CD14-positive monocyte (primary cell): Measurements from ENCODE around the gene MGAT5. TPM values are rescaled to one million over a fixed set of nuclear protein-coding genes. Genes with fewer than 3 reads are reported as not detected.
A peak's percentile ranks its signal among the peaks of the same experiment; 100 is the strongest.

Experiments used
- DNase-seq, 3 donors: peaks; one replicate each; pipeline ENCODE4 v3.0.0-alpha.2; 2011 to 2022
- H2AFZ ChIP-seq: 2 replicates; pipeline ENCODE4 v1.6.0; 2012; ENCODE audit warnings: mild to moderate bottlenecking, low read depth, low read length, inconsistent platforms; ENCODE audit not compliant: insufficient read depth, poor library complexity, severe bottlenecking
- H3K27ac ChIP-seq, 2 donors: 1 replicate in 1 of 2; 2 replicates in 1 of 2; pipeline ENCODE4 v1.5.1; 2012 to 2013; ENCODE audit warnings: low read length in 2 of 2, control low read depth in 1 of 2, inconsistent platforms in 1 of 2, low read depth in 1 of 2, mild to moderate bottlenecking in 1 of 2
- H3K27me3 ChIP-seq, 2 donors: one replicate each; pipeline versions ENCODE4 v1.6.0 to v1.6.1; 2011 to 2013; ENCODE audit warnings: low read length in 2 of 2; ENCODE audit not compliant: control insufficient read depth in 2 of 2, insufficient read depth in 2 of 2
- H3K36me3 ChIP-seq, 2 donors: replicated peaks in 1 of 2; 1 replicate in 1 of 2; 2 replicates in 1 of 2; pipeline versions ENCODE4 v1.5.1 to v1.6.1; 2012 to 2013; ENCODE audit warnings: low read length in 2 of 2, control low read depth in 1 of 2, inconsistent platforms in 1 of 2, mild to moderate bottlenecking in 1 of 2; ENCODE audit not compliant: insufficient read depth in 2 of 2, control insufficient read depth in 1 of 2
- H3K4me1 ChIP-seq, 2 donors: 1 replicate in 1 of 2; 2 replicates in 1 of 2; pipeline versions ENCODE4 v1.5.1 to v1.6.1; 2012 to 2013; ENCODE audit warnings: low read length in 2 of 2, control low read depth in 1 of 2, inconsistent platforms in 1 of 2, mild to moderate bottlenecking in 1 of 2, moderate library complexity in 1 of 2; ENCODE audit not compliant: insufficient read depth in 2 of 2, control insufficient read depth in 1 of 2
- H3K4me2 ChIP-seq: replicated peaks from 2 replicates; pipeline ENCODE3; 2012; ENCODE audit warnings: low read length, moderate library complexity, mild to moderate bottlenecking; ENCODE audit not compliant: poor library complexity, severe bottlenecking; ENCODE audit errors: extremely low read depth
- H3K4me3 ChIP-seq, 3 experiments: fragments of 200-600 bp in 1 of 3; sonication (generic) in 1 of 3; replicated peaks in 1 of 3; 1 replicate in 2 of 3; 2 replicates in 1 of 3; pipeline ENCODE4 v1.5.1; 2011 to 2013; ENCODE audit warnings: low read length in 3 of 3, mild to moderate bottlenecking in 3 of 3, control low read depth in 2 of 3, low read depth in 2 of 3, inconsistent platforms in 1 of 3, moderate library complexity in 1 of 3
- H3K79me2 ChIP-seq: 2 replicates; pipeline ENCODE4 v1.6.0; 2012; ENCODE audit warnings: mild to moderate bottlenecking, control low read depth, inconsistent platforms, low read length, moderate library complexity; ENCODE audit not compliant: insufficient read depth
- H3K9ac ChIP-seq: 2 replicates; pipeline ENCODE4 v1.6.0; 2017; ENCODE audit warnings: low read length, mild to moderate bottlenecking; ENCODE audit not compliant: insufficient read depth, poor library complexity, severe bottlenecking
- H3K9me3 ChIP-seq, 2 donors: replicated peaks in 1 of 2; 1 replicate in 1 of 2; 2 replicates in 1 of 2; pipeline versions ENCODE4 v1.5.1 to v1.6.1; 2012 to 2013; ENCODE audit warnings: low read length in 2 of 2, control low read depth in 1 of 2; ENCODE audit not compliant: control insufficient read depth in 1 of 2, insufficient read depth in 1 of 2
- H4K20me1 ChIP-seq: 2 replicates; pipeline ENCODE4 v1.6.0; 2012; ENCODE audit warnings: mild to moderate bottlenecking, low read length, control low read depth, moderate library complexity; ENCODE audit not compliant: insufficient read depth
- H3K27ac Mint-ChIP-seq, 7 donors: one replicate each; pipeline ENCODE4 v1.8.0; 2020; ENCODE audit warnings: mild to moderate bottlenecking in 7 of 7, mixed read lengths in 7 of 7, moderate library complexity in 6 of 7, inconsistent platforms in 2 of 7
- H3K27me3 Mint-ChIP-seq, 3 donors: one replicate each; pipeline ENCODE4 v1.8.0; 2021 to 2022; ENCODE audit warnings: low read depth in 3 of 3, mild to moderate bottlenecking in 3 of 3, mixed read lengths in 3 of 3, moderate library complexity in 3 of 3, inconsistent platforms in 1 of 3
- H3K36me3 Mint-ChIP-seq, 2 donors: one replicate each; pipeline ENCODE4 v1.8.0; 2020; ENCODE audit warnings: mixed read lengths in 2 of 2, inconsistent platforms in 1 of 2, mild to moderate bottlenecking in 1 of 2
- H3K4me1 Mint-ChIP-seq: one replicate; pipeline ENCODE4 v1.8.0; 2020; ENCODE audit warnings: mild to moderate bottlenecking, mixed read lengths
- H3K4me3 Mint-ChIP-seq, 2 donors: one replicate each; pipeline ENCODE4 v1.8.0; 2020; ENCODE audit warnings: mild to moderate bottlenecking in 2 of 2, mixed read lengths in 2 of 2, moderate library complexity in 1 of 2
- H3K9me3 Mint-ChIP-seq, 7 donors: one replicate each; pipeline ENCODE4 v1.8.0; 2020 to 2022; ENCODE audit warnings: mixed read lengths in 7 of 7, mild to moderate bottlenecking in 6 of 7, moderate library complexity in 6 of 7, inconsistent platforms in 2 of 7
- CTCF ChIP-seq: fragments of 200-600 bp; IDR thresholded peaks from one replicate; pipeline ENCODE4 v1.8.0; 2022; ENCODE audit warnings: antibody characterized with exemption, mild to moderate bottlenecking
- WGBS: methylation state at CpG from one replicate; pipeline ENCODE4 v1.1.5; 2013; ENCODE audit warnings: missing lambda C conversion rate; ENCODE audit not compliant: insufficient coverage; 5-methylcytosine and 5-hydroxymethylcytosine counted together
- intact Hi-C, 2 donors: fragments of 100-400 bp; cut with micrococcal nuclease; formaldehyde crosslinking; loops; one replicate each; pipeline versions ENCODE4 v1.15.0 to v1.15.1; 2023
- polyA plus RNA-seq, 3 donors: library from polyadenylated mRNA; depleted of rRNA in 1 of 3; unstranded in 2 of 3; stranded (reverse) in 1 of 3; fragments of 300-500 nt in 2 of 3; fragments of >200 nt in 1 of 3; fragmentation: Illumina TruSeq in 2 of 3; gene quantifications; 1 replicate in 2 of 3; 2 replicates in 1 of 3; pipeline ENCODE4 v1.2.3, GENCODE V29; 2012 to 2021

The MGAT5 gene
- polyA plus RNA-seq, 3 donors, result 1.9 to 6.6 (median 2.4) TPM

GRCh38 chr2:134377730-134378129 is 123.9 kb downstream of the MGAT5 start:
- H3K4me3 Mint-ChIP-seq, result no peak overlapping the region
- H3K27me3 ChIP-seq, result no peaks in the 10 kb centered on the region
- no peaks in the 10 kb centered on the region for H3K9me3 Mint-ChIP-seq
- H2AFZ ChIP-seq, result no peak overlapping the region
- no peak for DNase-seq
- H3K9ac ChIP-seq, result no peak overlapping the region
- TF ChIP-seq CTCF, result no peak
- 98% methylated on average over 4 of the region's 7 CpGs for WGBS
- H3K36me3 Mint-ChIP-seq, result peaks cover 33 to 35% of the 10 kb centered on the region in 2 donors
- H3K27ac Mint-ChIP-seq, result peak overlapping the region in 1 of 7 donors; percentile 3
- H3K4me1 ChIP-seq, result no peaks in the 10 kb centered on the region
- H3K4me1 Mint-ChIP-seq, result no peaks in the 10 kb centered on the region
- no peaks in the 10 kb centered on the region for H3K79me2 ChIP-seq
- H3K4me3 ChIP-seq, result no peak overlapping the region
- intact Hi-C loops, result no loop called here
- peaks cover 0 to 3% (median 0%) of the 10 kb centered on the region in 3 donors for H3K27me3 Mint-ChIP-seq
- no peaks in the 10 kb centered on the region for H4K20me1 ChIP-seq
- H3K36me3 ChIP-seq, result peaks cover 0 to 11% of the 10 kb centered on the region in 2 donors
- no peaks in the 10 kb centered on the region for H3K9me3 ChIP-seq
- no peak overlapping the region for H3K27ac ChIP-seq
- H3K4me2 ChIP-seq, result no peak overlapping the region

GRCh38 chr2:134379293-134379692 is 125.4 kb downstream of the MGAT5 start:
- Histone ChIP-seq H3K4me1 (no peaks in the 10 kb centered on the region), H3K9me3 (no peaks in the 10 kb centered on the region), H3K79me2 (no peaks in the 10 kb centered on the region), H4K20me1 (no peaks in the 10 kb centered on the region), H3K4me3 (no peak overlapping the region), H3K4me2 (no peak overlapping the region), H2AFZ (no peak overlapping the region), H3K27ac (no peak overlapping the region), H3K36me3 (peaks cover 0 to 11% of the 10 kb centered on the region in 2 donors), H3K27me3 (no peaks in the 10 kb centered on the region), H3K9ac (no peak overlapping the region)
- peaks cover 32 to 35% of the 10 kb centered on the region in 2 donors for H3K36me3 Mint-ChIP-seq
- WGBS, result 88% methylated on average over 1 of the region's 6 CpGs
- H3K4me1 Mint-ChIP-seq, result no peaks in the 10 kb centered on the region
- H3K9me3 Mint-ChIP-seq, result no peaks in the 10 kb centered on the region
- H3K27ac Mint-ChIP-seq, result no peak overlapping the region
- intact Hi-C loops, result no loop called here
- peaks cover 0 to 2% (median 0%) of the 10 kb centered on the region in 3 donors for H3K27me3 Mint-ChIP-seq
- DNase-seq, result no peak
- H3K4me3 Mint-ChIP-seq, result no peak overlapping the region
- TF ChIP-seq CTCF, result no peak
